HG02759 (cell line): ENCODE measurements around the gene RAD50.
"Not testable (repeated sequence)": the region's sequence is repeated elsewhere in the genome, so short reads cannot be mapped to it uniquely, and the experiment has no call there.

ENCODE experiments used
- ATAC-seq: cut with Tn5 transposase; IDR thresholded peaks from one replicate; pipeline ENCODE4 v1.9.1; 2021; ENCODE audit warnings: mild to moderate bottlenecking, moderate library complexity; ENCODE audit not compliant: unreplicated experiment

RAD50 gene

GRCh38 chr5:132556763-132557477, at the start of gene RAD50:
Gene RAD50, plus strand, starts transcription at chr5:132556977. Its CDS starts 348 bp downstream, at chr5:132557325.
- peak; percentile 99 for ATAC-seq

GRCh38 chr5:132510076-132510475, 46.7 kb upstream of the RAD50 start:
- no peak for ATAC-seq

DNA sequence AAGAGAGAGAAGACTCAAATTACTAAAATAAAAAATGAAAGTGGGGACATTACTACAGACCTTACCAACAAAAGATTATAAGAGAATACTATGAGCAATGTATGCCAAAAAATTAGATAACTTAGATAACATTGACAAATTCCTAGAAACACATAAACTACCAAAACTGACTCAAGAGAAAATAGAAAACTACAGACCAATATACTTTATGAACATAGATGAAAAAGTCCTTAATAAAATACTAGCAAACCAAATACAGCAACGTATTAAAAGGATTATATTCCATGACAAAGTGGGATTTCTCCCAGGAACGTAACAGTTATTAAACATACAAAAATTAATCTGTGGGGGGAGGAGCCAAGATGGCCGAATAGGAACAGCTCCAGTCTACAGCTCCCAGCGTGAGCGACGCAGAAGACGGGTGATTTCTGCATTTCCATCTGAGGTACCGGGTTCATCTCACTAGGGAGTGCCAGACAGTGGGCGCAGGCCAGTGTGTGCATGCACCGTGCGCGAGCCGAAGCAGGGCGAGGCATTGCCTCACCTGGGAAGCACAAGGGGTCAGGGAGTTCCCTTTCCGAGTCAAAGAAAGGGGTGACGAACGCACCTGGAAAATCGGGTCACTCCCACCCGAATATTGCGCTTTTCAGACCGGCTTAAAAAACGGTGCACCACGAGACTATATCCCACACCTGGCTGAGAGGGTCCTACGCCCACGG, 43.0 kb upstream of the RAD50 start:
- ATAC-seq, result not testable (repeated sequence)

GRCh38 chr5:132522067-132522466, 34.7 kb upstream of the RAD50 start:
- not testable (repeated sequence) for ATAC-seq

GRCh38 chr5:132524877-132525276, 31.9 kb upstream of the RAD50 start:
- ATAC-seq, result not testable (repeated sequence)

GRCh38 chr5:132525299-132525724, 31.5 kb upstream of the RAD50 start:
- ATAC-seq, result peak; percentile 75

- ATAC-seq, result peak; percentile 38
Observed at GRCh38 chr5:132526290-132526973, 30.3 kb upstream of the RAD50 start.

GRCh38 chr5:132526974-132527564, 29.7 kb upstream of the RAD50 start:
- no peak for ATAC-seq

DNA sequence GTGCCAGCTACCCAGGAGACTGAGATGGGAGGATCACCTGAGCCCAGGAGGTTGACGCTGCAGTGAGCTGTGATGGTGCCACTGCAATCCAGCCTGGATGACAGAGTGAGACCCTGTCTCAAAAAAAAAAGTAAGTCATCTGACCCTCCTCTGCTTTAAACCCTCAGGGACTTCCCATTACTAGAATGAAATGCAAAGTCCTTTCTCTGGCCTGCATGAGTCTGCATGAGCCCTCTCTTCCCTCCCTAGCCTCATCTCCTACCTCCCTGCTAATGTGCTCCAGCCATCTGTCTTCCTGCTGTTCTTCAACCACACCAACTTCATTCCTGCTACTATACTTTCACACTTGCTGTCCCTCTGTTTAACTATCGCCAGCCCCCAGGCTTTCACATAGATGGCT, 28.8 kb upstream of the RAD50 start:
- ATAC-seq, result no peak

- ATAC-seq, result no peak
Observed at GRCh38 chr5:132528866-132529634, 27.7 kb upstream of the RAD50 start.

DNA sequence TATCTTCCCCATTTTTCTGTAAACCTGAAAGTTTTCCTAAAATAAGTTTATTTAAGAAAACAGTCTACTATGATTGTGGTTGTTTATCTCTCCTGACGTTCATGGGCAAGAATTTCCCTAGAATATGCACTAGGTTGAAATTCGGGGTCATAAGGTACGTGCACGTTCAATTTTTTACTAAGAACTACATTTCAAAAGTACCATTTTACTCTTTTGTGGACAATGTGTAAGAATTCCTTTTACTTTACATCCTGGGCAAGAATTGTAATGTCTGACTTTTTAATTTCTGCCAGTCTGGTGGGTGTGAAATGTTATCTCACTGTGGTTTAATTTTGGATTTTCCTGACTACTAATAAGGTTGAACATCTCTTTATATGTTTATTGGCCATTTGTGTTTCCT, 25.8 kb upstream of the RAD50 start:
- ATAC-seq, result no peak

DNA sequence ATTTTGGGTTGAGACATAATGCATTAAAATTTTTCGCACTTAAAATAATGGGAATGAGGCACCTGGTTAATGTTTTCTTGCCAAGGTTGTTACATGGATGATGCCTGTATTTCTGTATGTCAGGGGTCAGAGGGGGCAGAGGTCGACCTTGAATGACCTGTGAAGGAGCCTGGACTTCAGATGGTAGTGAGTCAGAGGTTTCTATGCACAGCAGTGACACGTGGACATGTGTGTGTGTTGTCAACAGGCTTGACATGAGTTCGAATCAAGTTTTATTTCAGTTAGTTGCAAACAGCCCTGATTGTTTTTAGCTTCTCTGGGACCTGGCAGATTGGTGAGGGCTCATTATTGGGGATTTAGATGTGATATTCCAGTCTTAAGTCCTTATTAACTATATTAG, 17.1 kb upstream of the RAD50 start:
- no peak for ATAC-seq

DNA sequence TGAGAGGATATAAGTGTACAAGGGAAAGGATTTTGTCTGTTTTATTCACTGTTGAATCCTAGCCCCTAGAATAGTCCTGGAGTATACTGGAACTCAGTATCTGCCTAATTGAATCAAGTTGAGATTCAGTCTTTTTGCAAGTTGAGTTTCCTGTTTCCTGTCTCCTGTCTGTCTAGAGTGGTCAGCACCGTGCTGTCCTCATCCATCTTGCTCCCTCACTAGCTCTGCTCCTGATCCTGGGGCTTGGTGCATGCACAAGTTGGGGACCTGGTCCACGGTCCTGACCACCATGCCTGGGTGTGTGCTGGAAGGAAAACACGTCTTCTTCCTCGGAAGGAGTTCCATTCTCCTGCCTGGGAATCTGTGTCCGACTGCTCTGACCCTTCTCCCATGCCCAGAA, 16.6 kb upstream of the RAD50 start:
- no peak for ATAC-seq

- no peak for ATAC-seq
Observed at GRCh38 chr5:132540764-132541163, 16.0 kb upstream of the RAD50 start.

DNA sequence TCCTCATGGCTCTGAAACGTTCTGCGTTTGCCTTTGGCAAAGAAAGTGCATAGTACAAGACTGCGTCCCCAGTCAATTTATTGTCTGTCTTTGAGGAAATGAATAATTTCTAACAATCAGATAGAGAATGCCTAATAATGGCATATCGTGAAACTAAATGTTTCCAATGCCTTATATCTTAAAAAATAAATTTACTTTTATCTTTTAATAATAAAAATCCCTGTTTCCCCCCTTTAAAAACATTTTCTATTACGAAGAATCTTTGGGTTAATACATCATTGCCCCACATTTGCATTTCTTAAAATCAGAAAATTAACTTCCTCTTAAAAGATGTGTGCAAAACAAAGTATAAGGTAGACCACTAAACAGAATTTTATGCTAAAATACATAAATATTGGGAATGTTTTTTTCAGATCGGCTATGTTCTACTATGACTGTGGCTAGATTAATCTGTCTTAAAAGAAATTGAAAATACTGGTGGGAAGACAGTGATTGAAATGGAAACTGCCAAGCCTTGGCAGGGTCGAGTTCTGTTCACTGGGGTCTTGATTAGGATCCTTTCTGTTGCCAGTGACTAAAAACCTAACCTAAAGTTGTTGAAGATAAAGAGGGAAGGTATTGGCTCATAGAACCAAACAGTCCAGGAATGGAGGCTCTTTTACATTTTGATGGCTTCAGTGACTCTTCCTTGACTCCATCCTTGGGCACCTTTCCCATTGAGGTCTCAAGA, 13.1 kb upstream of the RAD50 start, which contains the start of gene IL5:
TSS of gene IL5 (minus strand) at position 51 of the 730 bp plus-strand sequence. CDS start at position 7, 44 bp downstream.
- ATAC-seq, result no peak

- ATAC-seq, result no peak
Observed at GRCh38 chr5:132546108-132546507, 10.7 kb upstream of the RAD50 start.

- ATAC-seq, result no peak
Observed at GRCh38 chr5:132547269-132547668, 9.5 kb upstream of the RAD50 start.

- ATAC-seq, result not testable (repeated sequence)
Observed at GRCh38 chr5:132548834-132549233, 7.9 kb upstream of the RAD50 start.

DNA sequence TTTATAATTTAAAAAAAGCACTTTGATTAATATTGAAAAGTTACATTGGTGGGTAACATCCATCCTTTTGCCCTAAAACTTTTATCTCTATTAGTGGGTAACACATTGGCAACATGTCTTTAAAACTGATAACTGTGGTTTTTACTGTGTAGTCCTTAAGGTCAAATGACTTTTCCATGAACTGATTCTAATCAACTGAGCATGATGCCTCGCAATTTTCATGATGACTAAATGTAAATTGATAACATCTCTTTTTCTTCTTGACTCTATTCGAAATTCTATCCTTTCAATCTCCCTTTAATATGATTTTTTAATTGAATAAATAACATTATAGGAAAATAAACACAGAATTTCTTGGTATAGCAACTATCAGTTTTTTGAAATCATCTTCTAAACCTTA, 7.2 kb upstream of the RAD50 start:
- no peak for ATAC-seq
